GM19023 (cell line): ENCODE data around the gene PATL1.

ENCODE experiments used
- ATAC-seq: cut with Tn5 transposase; IDR thresholded peaks from one replicate; pipeline ENCODE4 v1.9.1; 2021; ENCODE audit warnings: mild to moderate bottlenecking, moderate library complexity; ENCODE audit not compliant: unreplicated experiment

Gene PATL1

GRCh38 chr11:59616396-59616982 is 52.3 kb downstream of the PATL1 start:
- ATAC-seq, result no peak

GRCh38 chr11:59615637-59616395 is 53.0 kb downstream of the PATL1 start, which contains the start of gene OSBP:
Gene OSBP, minus strand, starts transcription at chr11:59615774. Its CDS starts 110 bp downstream, at chr11:59615664.
- ATAC-seq, result peak; percentile 87

GRCh38 chr11:59615120-59615636 is 53.7 kb downstream of the PATL1 start:
- peak; percentile 6 for ATAC-seq

- ATAC-seq, result no peak
Observed at GRCh38 chr11:59614277-59615119, 54.3 kb downstream of the PATL1 start.

- no peak for ATAC-seq
Observed at GRCh38 chr11:59611570-59612565, 57.0 kb downstream of the PATL1 start.

GRCh38 chr11:59610289-59610688 is 58.5 kb downstream of the PATL1 start:
- no peak for ATAC-seq

GRCh38 chr11:59607703-59608454 is 61.0 kb downstream of the PATL1 start:
- ATAC-seq, result no peak

GRCh38 chr11:59602432-59602831 is 66.4 kb downstream of the PATL1 start:
- ATAC-seq, result no peak

- ATAC-seq, result no peak
Observed at GRCh38 chr11:59601788-59602187, 67.0 kb downstream of the PATL1 start.

- no peak for ATAC-seq
Observed at GRCh38 chr11:59600636-59601035, 68.2 kb downstream of the PATL1 start.

- ATAC-seq, result no peak
Observed at GRCh38 chr11:59600234-59600633, 68.6 kb downstream of the PATL1 start.

GRCh38 chr11:59598961-59599360 is 69.9 kb downstream of the PATL1 start:
- no peak for ATAC-seq
